Naive thymus-derived CD8-positive, alpha-beta T cell (primary cell): Measurements from ENCODE around the gene ZNF668. TPM values are rescaled to one million over a fixed set of nuclear protein-coding genes. Genes with fewer than 3 reads are reported as not detected.

Experiments used
- ATAC-seq, 2 donors: fragments of 150-1000 bp; cut with Tn5 transposase in 1 of 2; sonication (Bioruptor Pico), chemical (Tn5 transposase) in 1 of 2; 1 replicate in 1 of 2; 2 replicates in 1 of 2; pipeline ENCODE4 v1.10.0; 2021; ENCODE audit warnings: mild to moderate bottlenecking in 2 of 2, moderate library complexity in 2 of 2
- POLR2A ChIA-PET: fragments of 350-600 bp; sonication (Branson Sonifier 250); formaldehyde crosslinking; loops from one replicate; lab custom pipeline; 2021; ENCODE audit warnings: antibody characterized with exemption; lab: Charles Lee
- DNase-seq, 10 donors: peaks; one replicate each; pipeline versions ENCODE4 v3.0.0 to v3.0.0-alpha.2; 2020 to 2022
- H3K27ac Mint-ChIP-seq, 10 donors: one replicate each; pipeline ENCODE4 v1.8.0; 2020 to 2022; ENCODE audit warnings: mild to moderate bottlenecking in 10 of 10, mixed read lengths in 10 of 10, moderate library complexity in 4 of 10, inconsistent platforms in 1 of 10
- H3K27me3 Mint-ChIP-seq, 5 donors: one replicate each; pipeline ENCODE4 v1.8.0; 2021 to 2022; ENCODE audit warnings: mixed read lengths in 5 of 5
- H3K36me3 Mint-ChIP-seq, 3 donors: one replicate each; pipeline ENCODE4 v1.8.0; 2020 to 2022; ENCODE audit warnings: mixed read lengths in 3 of 3, mild to moderate bottlenecking in 2 of 3, inconsistent platforms in 1 of 3
- H3K4me1 Mint-ChIP-seq, 4 donors: one replicate each; pipeline ENCODE4 v1.8.0; 2021 to 2022; ENCODE audit warnings: mixed read lengths in 4 of 4
- H3K4me3 Mint-ChIP-seq, 10 donors: one replicate each; pipeline ENCODE4 v1.8.0; 2020 to 2022; ENCODE audit warnings: mild to moderate bottlenecking in 10 of 10, mixed read lengths in 10 of 10, moderate library complexity in 6 of 10, inconsistent platforms in 1 of 10
- H3K9me3 Mint-ChIP-seq, 9 donors: one replicate each; pipeline ENCODE4 v1.8.0; 2020 to 2022; ENCODE audit warnings: mixed read lengths in 9 of 9, mild to moderate bottlenecking in 3 of 9, inconsistent platforms in 1 of 9, moderate library complexity in 1 of 9
- polyA plus RNA-seq, 3 donors: library from polyadenylated mRNA; unstranded; fragments of 300-500 nt; fragmentation: Illumina TruSeq; gene quantifications; one replicate each; pipeline ENCODE4 v1.2.3, GENCODE V29; 2021
- total RNA-seq, 8 experiments: library from RNA in 2 of 8; stranded (reverse) in 2 of 8; gene quantifications; one replicate each; pipeline ENCODE4 v1.2.3 and lab custom pipeline; 2021 to 2026

ZNF668 gene
- total and polyA plus RNA-seq, 5 experiments from 2014 or later = 4.2 to 13.7 (median 9.1) TPM

DNA sequence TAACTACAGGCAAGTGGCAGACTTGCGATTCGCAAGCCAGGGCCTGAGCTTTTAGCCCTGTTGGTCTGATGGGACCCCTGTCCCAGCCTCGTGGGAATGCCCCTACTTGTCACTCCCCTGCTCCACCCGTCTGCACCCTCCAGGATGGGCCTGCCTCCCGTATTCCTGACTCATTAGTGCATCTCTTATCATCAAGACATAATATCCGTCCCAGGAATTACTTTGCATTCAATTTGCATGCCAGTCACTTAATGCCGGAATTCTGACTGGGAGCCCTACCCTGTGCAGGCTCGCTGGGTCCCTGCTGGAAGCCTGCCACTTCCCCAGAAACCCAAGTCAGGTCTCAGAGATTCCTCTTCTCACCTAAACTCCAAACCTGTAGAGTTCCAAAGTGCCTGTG, 11.4 kb upstream of the ZNF668 start:
- peak overlapping the region in 4 of 10 donors; percentile 4 to 69 (median 34) for H3K27ac Mint-ChIP-seq

DNA sequence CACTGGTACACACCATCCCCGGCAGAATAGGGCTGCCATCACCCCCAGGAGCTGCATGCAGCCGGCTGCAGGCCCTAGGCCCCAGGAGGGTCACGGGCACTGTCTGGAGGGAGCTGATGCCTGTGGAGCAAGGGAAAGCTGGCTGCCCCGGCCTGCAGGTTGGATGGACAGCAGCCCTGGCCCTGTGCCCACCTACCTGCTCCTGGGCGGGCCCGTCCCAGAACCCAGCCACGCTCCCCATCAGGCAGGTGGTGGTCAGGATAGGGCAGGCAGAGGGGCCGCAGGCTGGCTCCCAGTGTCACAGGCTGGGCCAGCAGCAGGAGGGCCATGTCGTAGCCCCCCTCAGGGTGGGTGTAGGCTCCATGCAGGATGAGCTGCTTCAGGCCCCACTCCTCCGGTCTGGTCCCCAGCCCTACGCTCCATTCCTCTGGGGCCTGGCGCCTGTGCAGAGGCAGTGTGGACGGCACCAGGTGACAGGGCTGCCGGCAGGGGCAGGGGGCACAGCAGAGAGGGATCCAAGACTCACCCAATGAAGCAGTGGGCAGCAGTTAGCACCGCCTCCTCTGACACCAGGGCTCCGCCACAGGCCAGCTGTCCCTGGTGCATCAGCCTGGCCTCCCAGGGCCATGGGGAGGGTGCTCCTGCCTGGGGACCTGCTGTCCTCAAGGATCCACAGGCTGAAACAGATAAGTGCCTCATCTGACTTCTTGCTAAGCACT, 10.7 kb upstream of the ZNF668 start:
- no peaks in the 10 kb centered on the region for H3K9me3 Mint-ChIP-seq
- H3K4me3 Mint-ChIP-seq = no peak overlapping the region
- no peak for DNase-seq
- POLR2A ChIA-PET = interaction anchor here (0.6 kb wide), 1 partner anchor 11 kb away, joined by 3 read pairs; no protein-coding TSS in a partner anchor
- no peaks in the 10 kb centered on the region for H3K27me3 Mint-ChIP-seq
- H3K4me1 Mint-ChIP-seq = peaks cover 9 to 27% (median 17%) of the 10 kb centered on the region in 4 donors
- no peak for ATAC-seq
- H3K27ac Mint-ChIP-seq = no peak overlapping the region
- H3K36me3 Mint-ChIP-seq = peaks cover 0 to 37% (median 0%) of the 10 kb centered on the region in 3 donors

More for the DNA sequence above, 11.4 kb upstream of the ZNF668 start:
- H3K27me3 Mint-ChIP-seq = no peaks in the 10 kb centered on the region
- no peak for DNase-seq
- peaks cover 0 to 35% (median 0%) of the 10 kb centered on the region in 3 donors for H3K36me3 Mint-ChIP-seq
- H3K9me3 Mint-ChIP-seq = no peaks in the 10 kb centered on the region
- ATAC-seq = no peak
- POLR2A ChIA-PET = interaction anchor here (0.6 kb wide), 1 partner anchor 16 kb away, joined by 3 read pairs; no protein-coding TSS in a partner anchor
- H3K4me1 Mint-ChIP-seq = peaks cover 9 to 25% (median 13%) of the 10 kb centered on the region in 4 donors
- no peak overlapping the region for H3K4me3 Mint-ChIP-seq

DNA sequence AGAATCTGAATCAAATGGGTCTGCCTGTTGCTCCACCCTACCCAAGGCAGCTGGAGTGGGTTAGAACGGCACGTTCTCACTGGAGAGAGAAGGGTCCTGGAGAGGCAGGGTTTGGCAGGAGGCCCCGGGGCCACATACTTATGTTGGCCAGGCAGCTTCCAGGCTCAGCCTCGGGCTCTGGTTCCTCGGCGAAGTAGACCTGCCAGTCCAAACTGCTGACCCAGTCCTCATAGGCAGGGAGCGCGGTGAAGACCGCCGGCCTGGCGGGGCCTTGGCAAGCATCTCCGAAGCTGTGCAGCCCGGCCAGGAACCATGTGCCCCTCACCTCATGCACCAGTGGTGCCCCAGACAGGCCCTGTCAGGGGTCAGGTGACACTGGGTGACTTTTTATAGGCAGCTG, 9.9 kb upstream of the ZNF668 start:
- POLR2A ChIA-PET = interaction anchor here (0.6 kb wide), 1 partner anchor 12 kb away, joined by 3 read pairs; no protein-coding TSS in a partner anchor
- Mint-ChIP-seq H3K4me1 (peaks cover 11 to 30% (median 23%) of the 10 kb centered on the region in 4 donors), H3K4me3 (peak overlapping the region in 1 of 10 donors; percentile 4), H3K27me3 (no peaks in the 10 kb centered on the region), H3K27ac (peak overlapping the region in 1 of 10 donors; percentile 33), H3K36me3 (peaks cover 0 to 41% (median 0%) of the 10 kb centered on the region in 3 donors), H3K9me3 (no peaks in the 10 kb centered on the region)
- DNase-seq (no peak), ATAC-seq (no peak)

DNA sequence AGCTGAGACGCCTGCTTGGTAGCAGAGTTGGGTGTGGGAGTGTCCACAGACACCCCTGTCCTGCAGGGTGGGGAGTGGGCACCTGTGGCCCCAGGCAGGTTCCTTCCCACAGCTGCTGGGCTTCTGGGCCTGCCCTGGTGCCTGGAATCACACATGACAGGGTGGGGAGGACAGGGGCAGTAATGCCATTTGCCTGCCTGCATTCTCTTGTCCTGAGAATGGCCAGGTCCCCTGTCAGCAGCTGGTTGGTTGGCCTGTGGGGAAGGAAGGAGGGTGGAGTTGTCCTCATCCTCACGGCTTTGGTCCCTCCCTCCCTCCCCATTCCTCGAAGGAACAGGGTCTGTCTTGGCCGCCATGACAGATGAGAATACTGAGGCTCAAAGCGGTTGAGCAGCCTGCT, 9.5 kb upstream of the ZNF668 start:
- peak overlapping the region in 2 of 10 donors; percentile 33 to 37 for H3K27ac Mint-ChIP-seq

DNA sequence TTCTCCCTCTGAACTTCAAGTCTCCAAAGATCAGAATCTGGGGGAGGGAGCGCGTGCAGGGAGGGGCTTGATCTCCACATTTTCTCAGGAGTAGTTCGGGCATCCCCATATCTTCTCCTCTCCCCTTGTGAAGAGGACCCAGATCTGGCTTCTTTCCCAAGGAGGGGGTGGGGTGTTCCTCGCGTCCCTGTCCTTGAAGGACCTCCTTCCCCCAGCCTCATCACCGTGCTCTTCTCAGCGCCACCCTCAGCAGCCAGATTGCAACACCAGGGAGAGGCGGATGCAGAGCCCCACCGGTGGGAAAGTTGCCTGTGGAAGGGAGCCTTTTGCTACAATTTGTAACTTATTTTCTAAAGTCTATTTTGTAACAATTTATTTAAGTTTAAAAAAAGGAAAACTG, 9.0 kb upstream of the ZNF668 start:
- ATAC-seq (no peak), DNase-seq (no peak)
- H3K27ac Mint-ChIP-seq = no peak overlapping the region
- H3K9me3 Mint-ChIP-seq = no peaks in the 10 kb centered on the region
- peaks cover 11 to 35% (median 26%) of the 10 kb centered on the region in 4 donors for H3K4me1 Mint-ChIP-seq
- POLR2A ChIA-PET = interaction anchor here (0.7 kb wide), 1 partner anchor 37 kb away, joined by 3 read pairs; no protein-coding TSS in a partner anchor
- peaks cover 0 to 50% (median under 1%) of the 10 kb centered on the region in 3 donors for H3K36me3 Mint-ChIP-seq
- H3K4me3 Mint-ChIP-seq = no peak overlapping the region
- H3K27me3 Mint-ChIP-seq = no peaks in the 10 kb centered on the region

More for the DNA sequence above, 9.5 kb upstream of the ZNF668 start:
- Mint-ChIP-seq H3K4me3 (peak overlapping the region in 1 of 10 donors; percentile 4), H3K27me3 (no peaks in the 10 kb centered on the region), H3K36me3 (peaks cover 0 to 46% (median 0%) of the 10 kb centered on the region in 3 donors), H3K9me3 (no peaks in the 10 kb centered on the region), H3K4me1 (peaks cover 11 to 31% (median 24%) of the 10 kb centered on the region in 4 donors)
- DNase-seq (no peak), ATAC-seq (no peak)
- POLR2A ChIA-PET = no interaction called here

DNA sequence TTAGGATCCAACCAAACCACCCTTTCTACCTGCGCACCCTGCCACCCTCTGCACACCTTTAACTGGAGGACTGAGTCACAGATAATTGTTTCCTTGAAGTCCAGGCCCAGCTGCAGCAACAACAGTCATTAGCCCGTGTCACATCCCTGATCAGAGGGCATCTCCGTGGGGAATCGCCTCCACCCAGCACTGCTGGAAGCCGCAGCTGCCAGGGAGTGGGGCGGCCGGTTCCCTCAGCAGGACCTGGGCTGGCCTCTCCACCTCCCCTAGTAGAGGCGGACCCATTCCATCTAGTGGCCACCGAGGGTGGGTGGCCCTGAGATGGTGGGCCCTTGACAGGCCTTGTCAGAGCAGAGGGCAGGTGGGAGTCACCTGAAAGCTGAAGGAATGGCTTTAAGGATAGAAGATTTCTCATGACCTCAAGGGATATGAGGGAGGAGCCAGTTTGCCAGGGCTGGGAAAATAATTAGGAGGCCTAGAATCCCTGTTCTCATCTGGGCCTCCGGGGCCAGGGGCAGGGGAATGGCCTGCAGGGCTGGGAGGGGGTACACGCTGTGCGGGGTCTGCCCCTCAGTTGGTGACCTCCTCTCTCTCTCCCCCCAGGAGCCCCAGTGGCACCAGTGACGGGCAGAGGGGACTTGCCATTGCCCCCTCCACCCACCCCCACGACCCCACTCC, 8.5 kb upstream of the ZNF668 start:
- peak overlapping the region in 1 of 10 donors; percentile 11 for H3K4me3 Mint-ChIP-seq
- no peaks in the 10 kb centered on the region for H3K27me3 Mint-ChIP-seq
- H3K4me1 Mint-ChIP-seq = peaks cover 11 to 40% (median 29%) of the 10 kb centered on the region in 4 donors
- H3K36me3 Mint-ChIP-seq = peaks cover 0 to 56% (median 7%) of the 10 kb centered on the region in 3 donors
- DNase-seq (peak in 1 of 10 donors; percentile 35), ATAC-seq (no peak)
- peak overlapping the region in 6 of 10 donors; percentile 20 to 84 (median 69) for H3K27ac Mint-ChIP-seq
- no peaks in the 10 kb centered on the region for H3K9me3 Mint-ChIP-seq
- POLR2A ChIA-PET = interaction anchor here (0.6 to 0.7 kb wide), 2 partner anchors 38 to 393 kb away, joined by 3 read pairs; no protein-coding TSS in a partner anchor

DNA sequence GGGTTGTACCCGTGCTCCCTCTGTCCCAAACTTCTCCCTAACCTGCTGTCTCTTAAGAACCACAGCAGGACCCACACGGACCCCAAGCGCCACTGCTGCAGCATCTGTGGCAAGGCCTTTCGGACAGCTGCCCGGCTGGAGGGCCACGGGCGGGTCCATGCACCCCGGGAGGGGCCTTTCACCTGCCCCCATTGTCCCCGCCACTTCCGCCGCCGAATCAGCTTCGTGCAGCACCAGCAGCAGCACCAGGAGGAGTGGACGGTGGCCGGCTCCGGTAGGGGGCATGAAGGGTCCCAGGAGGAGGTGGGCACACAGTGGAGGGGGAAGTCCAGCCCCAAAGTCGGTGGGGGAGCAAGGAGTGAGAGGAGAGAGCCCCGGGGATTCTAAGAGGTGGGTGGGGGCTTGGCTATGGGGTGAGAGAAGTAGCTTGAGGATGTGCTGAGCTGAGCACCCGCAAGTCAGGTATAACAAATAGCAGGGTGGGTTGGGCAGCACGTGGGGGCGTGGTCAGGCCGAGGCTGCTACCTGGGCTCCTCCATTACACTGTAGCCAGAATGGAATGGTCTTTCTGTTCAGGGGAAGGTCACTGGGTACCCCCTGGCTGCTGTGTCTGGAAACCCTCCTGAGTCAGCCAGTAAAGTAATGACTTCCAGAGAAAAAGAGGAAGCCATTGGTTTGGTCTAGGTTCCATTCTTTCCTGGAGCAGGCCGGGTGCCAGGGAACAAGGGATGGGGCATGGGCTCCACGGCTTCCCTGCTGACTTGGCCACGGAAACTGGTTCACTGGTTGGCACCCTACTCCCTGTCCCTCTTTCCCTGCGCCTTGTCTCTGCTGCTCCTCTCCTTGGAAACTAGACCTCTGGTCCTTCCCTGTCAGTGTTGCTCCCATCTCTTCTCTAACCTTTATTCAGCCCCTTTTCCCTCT, 7.7 kb upstream of the ZNF668 start:
- Mint-ChIP-seq H3K4me1 (peaks cover 11 to 41% (median 29%) of the 10 kb centered on the region in 4 donors), H3K27ac (peak overlapping the region in 5 of 10 donors; percentile 63 to 84 (median 75)), H3K9me3 (no peaks in the 10 kb centered on the region), H3K36me3 (peaks cover 0 to 61% (median 9%) of the 10 kb centered on the region in 3 donors), H3K4me3 (peak overlapping the region in 1 of 10 donors; percentile 11), H3K27me3 (no peaks in the 10 kb centered on the region)
- ATAC-seq = no peak
- DNase-seq = peak in 1 of 10 donors; percentile 47
- POLR2A ChIA-PET = interaction anchor here (0.6 kb wide), 1 partner anchor 43 kb away, joined by 3 read pairs; no protein-coding TSS in a partner anchor

DNA sequence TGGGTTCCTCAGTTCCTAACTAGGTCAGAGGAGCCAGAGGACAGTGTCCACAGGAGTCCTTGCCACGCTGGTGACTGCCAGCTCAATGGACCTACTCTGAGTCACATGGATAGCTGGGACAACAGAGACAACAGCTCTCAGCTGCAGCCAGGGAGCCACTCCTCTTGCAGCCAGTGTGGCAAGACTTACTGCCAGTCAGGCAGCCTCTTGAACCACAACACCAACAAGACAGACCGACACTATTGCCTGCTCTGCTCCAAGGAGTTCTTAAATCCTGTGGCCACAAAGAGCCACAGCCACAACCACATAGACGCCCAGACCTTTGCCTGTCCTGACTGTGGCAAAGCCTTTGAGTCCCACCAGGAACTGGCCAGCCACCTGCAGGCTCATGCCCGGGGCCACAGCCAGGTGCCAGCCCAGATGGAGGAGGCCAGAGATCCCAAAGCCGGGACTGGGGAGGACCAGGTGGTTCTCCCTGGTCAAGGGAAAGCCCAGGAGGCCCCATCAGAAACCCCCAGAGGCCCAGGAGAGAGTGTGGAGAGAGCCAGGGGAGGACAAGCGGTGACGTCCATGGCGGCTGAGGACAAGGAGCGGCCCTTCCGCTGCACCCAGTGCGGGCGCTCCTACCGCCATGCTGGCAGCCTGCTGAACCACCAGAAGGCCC, 6.8 kb upstream of the ZNF668 start:
- no peaks in the 10 kb centered on the region for H3K9me3 Mint-ChIP-seq
- DNase-seq (peak in 1 of 10 donors; percentile 53), ATAC-seq (no peak)
- H3K36me3 Mint-ChIP-seq = peaks cover 0 to 62% (median 9%) of the 10 kb centered on the region in 3 donors
- peak overlapping the region in 2 of 10 donors; percentile 7 to 51 for H3K27ac Mint-ChIP-seq
- POLR2A ChIA-PET = interaction anchor here (0.8 kb wide), 1 partner anchor 61 kb away, joined by 3 read pairs; no protein-coding TSS in a partner anchor
- no peak overlapping the region for H3K4me3 Mint-ChIP-seq
- no peaks in the 10 kb centered on the region for H3K27me3 Mint-ChIP-seq
- H3K4me1 Mint-ChIP-seq = peaks cover 8 to 47% (median 35%) of the 10 kb centered on the region in 4 donors

DNA sequence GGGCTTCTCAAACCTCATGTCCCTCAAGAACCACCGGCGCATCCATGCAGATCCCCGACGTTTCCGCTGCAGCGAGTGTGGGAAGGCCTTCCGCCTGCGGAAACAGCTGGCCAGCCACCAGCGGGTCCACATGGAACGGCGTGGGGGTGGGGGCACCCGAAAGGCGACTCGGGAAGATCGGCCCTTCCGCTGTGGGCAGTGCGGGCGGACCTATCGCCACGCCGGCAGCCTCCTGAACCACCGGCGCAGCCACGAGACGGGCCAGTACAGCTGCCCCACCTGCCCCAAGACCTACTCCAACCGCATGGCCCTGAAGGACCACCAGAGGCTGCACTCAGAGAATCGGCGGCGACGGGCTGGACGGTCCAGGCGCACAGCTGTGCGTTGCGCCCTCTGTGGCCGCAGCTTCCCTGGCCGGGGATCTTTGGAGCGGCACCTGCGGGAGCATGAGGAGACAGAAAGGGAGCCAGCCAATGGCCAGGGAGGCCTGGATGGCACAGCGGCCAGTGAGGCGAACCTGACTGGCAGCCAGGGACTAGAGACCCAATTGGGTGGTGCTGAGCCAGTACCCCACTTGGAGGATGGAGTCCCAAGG, 6.1 kb upstream of the ZNF668 start:
- POLR2A ChIA-PET = interaction anchor here (0.8 kb wide), 1 partner anchor 62 kb away, joined by 3 read pairs; no protein-coding TSS in a partner anchor
- no peaks in the 10 kb centered on the region for H3K9me3 Mint-ChIP-seq
- no peak overlapping the region for H3K4me3 Mint-ChIP-seq
- peaks cover 0 to 58% (median 9%) of the 10 kb centered on the region in 3 donors for H3K36me3 Mint-ChIP-seq
- peaks cover 5 to 52% (median 39%) of the 10 kb centered on the region in 4 donors for H3K4me1 Mint-ChIP-seq
- H3K27me3 Mint-ChIP-seq = no peaks in the 10 kb centered on the region
- H3K27ac Mint-ChIP-seq = peak overlapping the region in 2 of 10 donors; percentile 7 to 51
- ATAC-seq (no peak), DNase-seq (peak in 1 of 10 donors; percentile 55)

DNA sequence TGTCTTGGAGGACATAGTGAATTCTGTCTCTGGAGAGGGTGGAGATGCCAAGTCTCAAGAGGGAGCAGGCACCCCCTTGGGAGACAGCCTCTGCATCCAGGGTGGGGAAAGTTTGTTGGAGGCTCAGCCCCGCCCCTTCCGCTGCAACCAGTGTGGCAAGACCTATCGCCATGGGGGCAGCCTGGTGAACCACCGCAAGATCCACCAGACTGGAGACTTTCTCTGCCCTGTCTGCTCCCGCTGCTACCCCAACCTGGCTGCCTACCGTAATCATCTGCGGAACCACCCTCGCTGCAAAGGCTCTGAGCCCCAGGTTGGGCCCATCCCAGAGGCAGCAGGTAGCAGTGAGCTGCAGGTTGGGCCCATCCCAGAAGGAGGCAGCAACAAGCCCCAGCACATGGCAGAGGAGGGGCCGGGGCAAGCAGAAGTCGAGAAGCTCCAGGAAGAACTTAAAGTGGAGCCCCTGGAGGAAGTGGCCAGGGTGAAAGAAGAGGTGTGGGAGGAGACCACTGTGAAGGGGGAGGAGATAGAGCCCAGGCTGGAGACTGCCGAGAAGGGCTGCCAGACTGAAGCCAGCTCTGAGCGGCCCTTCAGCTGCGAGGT, 5.4 kb upstream of the ZNF668 start:
- Mint-ChIP-seq H3K36me3 (peaks cover 0 to 58% (median 9%) of the 10 kb centered on the region in 3 donors), H3K27ac (peak overlapping the region in 2 of 10 donors; percentile 53 to 80), H3K4me3 (no peak overlapping the region), H3K4me1 (peaks cover 11 to 59% (median 46%) of the 10 kb centered on the region in 4 donors), H3K9me3 (no peaks in the 10 kb centered on the region), H3K27me3 (no peaks in the 10 kb centered on the region)
- DNase-seq (peak in 1 of 10 donors; percentile 2), ATAC-seq (no peak)
- POLR2A ChIA-PET = no interaction called here
